A673 (cell line): ENCODE results near the gene VRK2. TPM values are rescaled to one million over a fixed set of nuclear protein-coding genes. Genes with fewer than 3 reads are reported as not detected.

Experiments used
- BruUV-seq: library from RNA; stranded (reverse); fragments of 400-500 nt; replicated peaks from 2 replicates; lab custom pipeline; 2021; lab: Mats Ljungman, UMichigan
- CTCF ChIA-PET: fragments of 300-600 bp; sonication (Branson Sonifier 250); formaldehyde crosslinking; loops from one replicate; lab custom pipeline; 2022; ENCODE audit warnings: antibody characterized with exemption; lab: Charles Lee
- POLR2A ChIA-PET: fragments of 300-600 bp; sonication (Branson Sonifier 250); formaldehyde crosslinking; loops from one replicate; lab custom pipeline; 2022; ENCODE audit warnings: antibody characterized with exemption; ENCODE audit not compliant: low non-redundant PET; lab: Charles Lee
- DNase-seq: peaks from one replicate; pipeline ENCODE4 v3.0.0-alpha.2; 2015; ENCODE audit warnings: low spot score
- H3K27ac ChIP-seq: fragments of 200-600 bp; sonication (generic); 2 replicates; pipeline ENCODE4 v1.5.1; 2016; ENCODE audit warnings: mixed run types, low read depth, mild to moderate bottlenecking, mixed read lengths, antibody characterized with exemption, low read length; ENCODE audit not compliant: poor library complexity, severe bottlenecking
- H3K27me3 ChIP-seq: fragments of 200-600 bp; sonication (generic); replicated peaks from 2 replicates; pipeline ENCODE4 v1.6.1; 2017; ENCODE audit warnings: mixed run types, low read depth, mild to moderate bottlenecking, mixed read lengths, antibody characterized with exemption, low read length; ENCODE audit not compliant: insufficient read depth, poor library complexity
- H3K36me3 ChIP-seq: fragments of 200-600 bp; sonication (generic); 2 replicates; pipeline ENCODE4 v1.6.1; 2016; ENCODE audit warnings: mixed run types, mild to moderate bottlenecking, mixed read lengths, antibody characterized with exemption, low read length; ENCODE audit not compliant: insufficient read depth, poor library complexity, severe bottlenecking
- H3K4me1 ChIP-seq: fragments of 200-600 bp; sonication (generic); 2 replicates; pipeline ENCODE4 v1.6.1; 2017; ENCODE audit warnings: mixed run types, mild to moderate bottlenecking, mixed read lengths, antibody characterized with exemption, low read length; ENCODE audit not compliant: insufficient read depth, poor library complexity, severe bottlenecking
- H3K4me3 ChIP-seq: fragments of 200-600 bp; sonication (generic); 2 replicates; pipeline ENCODE4 v1.5.1; 2016; ENCODE audit warnings: low read depth, mixed run types, mild to moderate bottlenecking, mixed read lengths, low read length; ENCODE audit not compliant: poor library complexity, severe bottlenecking
- H3K9me3 ChIP-seq: fragments of 200-600 bp; sonication (generic); 2 replicates; pipeline ENCODE4 v1.6.1; 2016; ENCODE audit warnings: mixed run types, low read depth, mild to moderate bottlenecking, mixed read lengths, antibody characterized with exemption, low read length; ENCODE audit not compliant: poor library complexity, severe bottlenecking
- CTCF ChIP-seq: fragments of 300-800, 200-600 bp; sonication (generic); conservative IDR thresholded peaks from 2 replicates; pipeline ENCODE4 v1.5.1; 2017; ENCODE audit warnings: low read depth, mild to moderate bottlenecking, antibody characterized with exemption, low read length, moderate library complexity, mixed read lengths
- EZH2 ChIP-seq: fragments of 200-600 bp; sonication (generic); IDR thresholded peaks from 2 replicates; pipeline ENCODE4 v1.6.1; 2017; ENCODE audit warnings: borderline replicate concordance, low read depth, mild to moderate bottlenecking, mixed read lengths, antibody characterized with exemption, low read length; ENCODE audit not compliant: poor library complexity, severe bottlenecking
- intact Hi-C: fragments of 100-400 bp; cut with micrococcal nuclease; formaldehyde crosslinking; loops from one replicate; pipeline ENCODE4 v1.10.0; 2022; ENCODE audit not compliant: unreplicated experiment
- total RNA-seq: library from RNA; stranded (reverse); gene quantifications from 2 replicates; pipeline ENCODE4 v1.2.3, GENCODE V29; 2021

Gene VRK2
- total RNA-seq, 1 experiment from 2014 or later, result 16.1 TPM

GRCh38 chr2:58047961-58048360 is 1.4 kb downstream of the VRK2 start:
- TF ChIP-seq EZH2 (no peak), CTCF (no peak)
- no peaks in the 10 kb centered on the region for H3K9me3 ChIP-seq
- H3K36me3 ChIP-seq, result no peaks in the 10 kb centered on the region
- H3K4me1 ChIP-seq, result peaks cover 7% of the 10 kb centered on the region
- no peak for DNase-seq
- peak overlapping the region; percentile 62 for H3K4me3 ChIP-seq
- CTCF ChIA-PET, result no interaction called here
- BruUV-seq, result TSS peak; percentile 39
- no peaks in the 10 kb centered on the region for H3K27me3 ChIP-seq
- POLR2A ChIA-PET, result no interaction called here
- H3K27ac ChIP-seq, result no peak overlapping the region
- intact Hi-C loops, result loop anchor here (10.0 kb wide), 2 partner anchors 197 to 517 kb away; partner anchors contain the start of gene FANCL

GRCh38 chr2:58051445-58051844 is 4.8 kb downstream of the VRK2 start:
- Histone ChIP-seq H3K27ac (no peak overlapping the region), H3K4me3 (no peak overlapping the region), H3K36me3 (no peaks in the 10 kb centered on the region), H3K4me1 (peaks cover 4% of the 10 kb centered on the region), H3K27me3 (no peaks in the 10 kb centered on the region), H3K9me3 (no peaks in the 10 kb centered on the region)
- intact Hi-C loops, result no loop called here
- ChIA-PET CTCF (no interaction called here), POLR2A (no interaction called here)
- no TSS peak for BruUV-seq
- TF ChIP-seq CTCF (no peak), EZH2 (no peak)
- DNase-seq, result no peak

GRCh38 chr2:58052978-58053377 is 6.4 kb downstream of the VRK2 start:
- DNase-seq, result no peak
- ChIA-PET CTCF (no interaction called here), POLR2A (no interaction called here)
- Histone ChIP-seq H3K9me3 (no peaks in the 10 kb centered on the region), H3K36me3 (no peaks in the 10 kb centered on the region), H3K27me3 (no peaks in the 10 kb centered on the region), H3K27ac (no peak overlapping the region), H3K4me1 (peaks cover under 1% of the 10 kb centered on the region), H3K4me3 (no peak overlapping the region)
- intact Hi-C loops, result no loop called here
- no peak for TF ChIP-seq EZH2
- no peak for TF ChIP-seq CTCF
- BruUV-seq, result no TSS peak
